Stimulated activated CD8-positive, alpha-beta memory T cell treated with anti-CD3 and anti-CD28 coated beads, Interleukin-12 subunit alpha, Interleukin-12 subunit beta, amount 100 ng/mL, for 24 hours (primary cell): ENCODE measurements around the gene PRCD.

Experiments used
- DNase-seq: peaks from one replicate; pipeline ENCODE4 v3.0.0-alpha.2; 2020; ENCODE audit errors: extremely low read depth

Gene PRCD

GRCh38 chr17:76539631-76540271 lies at the start of gene PRCD:
Gene PRCD, plus strand, starts transcription at chr17:76540044. Its CDS starts 98 bp downstream, at chr17:76540142.
- no peak for DNase-seq

GRCh38 chr17:76490112-76490710 lies 49.6 kb upstream of the PRCD start:
- no peak for DNase-seq

- no peak for DNase-seq
These were observed 48.3 kb upstream of the PRCD start for GRCh38 chr17:76491271-76492122.

- no peak for DNase-seq
These were observed 47.5 kb upstream of the PRCD start for GRCh38 chr17:76492123-76492988.

- no peak for DNase-seq
These were observed 46.8 kb upstream of the PRCD start for GRCh38 chr17:76492989-76493501.

GRCh38 chr17:76493505-76494167 lies 46.2 kb upstream of the PRCD start:
- DNase-seq, result no peak

GRCh38 chr17:76495663-76496400 lies 44.0 kb upstream of the PRCD start:
- no peak for DNase-seq

GRCh38 chr17:76496464-76496863 lies 43.4 kb upstream of the PRCD start:
- no peak for DNase-seq

- DNase-seq, result no peak
These were observed 42.2 kb upstream of the PRCD start for GRCh38 chr17:76497699-76497978.

- DNase-seq, result no peak
These were observed 41.6 kb upstream of the PRCD start for GRCh38 chr17:76497979-76498875.

GRCh38 chr17:76498876-76499251 lies 41.0 kb upstream of the PRCD start:
- no peak for DNase-seq

GRCh38 chr17:76499267-76499667 lies 40.6 kb upstream of the PRCD start:
- no peak for DNase-seq

GRCh38 chr17:76500074-76500746 lies 39.6 kb upstream of the PRCD start:
- DNase-seq, result no peak

- DNase-seq, result no peak
These were observed 39.2 kb upstream of the PRCD start for GRCh38 chr17:76500747-76501017.

- peak; percentile 78 for DNase-seq
These were observed 38.6 kb upstream of the PRCD start, which contains the start of gene RHBDF2 for GRCh38 chr17:76501018-76501826. Gene RHBDF2, minus strand, starts transcription at chr17:76501423. Its CDS starts 19,899 bp downstream, at chr17:76481524.

- DNase-seq, result no peak
These were observed 38.0 kb upstream of the PRCD start for GRCh38 chr17:76501827-76502307.

GRCh38 chr17:76502341-76503211 lies 37.3 kb upstream of the PRCD start:
- DNase-seq, result no peak
